H1 (cell line): ENCODE data around the gene TFAP2E. TPM values are rescaled to one million over a fixed set of nuclear protein-coding genes. Genes with fewer than 3 reads are reported as not detected.

ENCODE experiments used
- CTCF ChIA-PET: fragments of 300-600 bp; sonication (Branson Sonifier 250); formaldehyde crosslinking; loops from one replicate; lab custom pipeline; 2021; ENCODE audit not compliant: partially characterized antibody; lab: Charles Lee
- POLR2A ChIA-PET: fragments of 300-600 bp; sonication (Branson Sonifier 250); formaldehyde crosslinking; loops from one replicate; lab custom pipeline; 2021; ENCODE audit warnings: inconsistent platforms; ENCODE audit not compliant: partially characterized antibody; lab: Charles Lee
- DNase-seq, 2 experiments: peaks; one replicate each; pipeline versions ENCODE4 v3.0.0 to v3.0.0-alpha.2; 2010 to 2022; ENCODE audit warnings: low spot score in 2 of 2, low read depth in 1 of 2, mixed read lengths in 1 of 2
- FAIRE-seq: peaks from 2 replicates; lab custom pipeline; 2011; peaks lifted over from hg19 to GRCh38; lab: Jason Lieb, UNC
- H2AFZ ChIP-seq: 2 replicates; pipeline ENCODE4 v1.8.1; 2012; ENCODE audit warnings: low read length, inconsistent platforms
- H2AK5ac ChIP-seq: 2 replicates; pipeline ENCODE4 v1.6.1; 2013; ENCODE audit warnings: low read depth, low read length
- H2BK120ac ChIP-seq: replicated peaks from 2 replicates; pipeline ENCODE3; 2013; ENCODE audit warnings: low read depth, low read length, inconsistent platforms
- H2BK12ac ChIP-seq: 2 replicates; pipeline ENCODE4 v1.6.1; 2013; ENCODE audit warnings: low read depth, low read length
- H2BK15ac ChIP-seq: 2 replicates; pipeline ENCODE4 v1.6.1; 2013; ENCODE audit warnings: low read length
- H2BK20ac ChIP-seq: 2 replicates; pipeline ENCODE4 v1.6.1; 2013; ENCODE audit warnings: low read length
- H2BK5ac ChIP-seq: 2 replicates; pipeline ENCODE4 v1.6.1; 2013; ENCODE audit warnings: low read depth, low read length
- H3K14ac ChIP-seq: 2 replicates; pipeline ENCODE4 v1.6.1; 2013; ENCODE audit warnings: inconsistent platforms; ENCODE audit not compliant: insufficient read length
- H3K18ac ChIP-seq: 2 replicates; pipeline ENCODE4 v1.6.1; 2013; ENCODE audit warnings: low read length; ENCODE audit errors: extremely low read depth
- H3K23ac ChIP-seq: 2 replicates; pipeline ENCODE4 v1.6.1; 2013; ENCODE audit warnings: inconsistent platforms; ENCODE audit not compliant: insufficient read length
- H3K23me2 ChIP-seq: 2 replicates; pipeline ENCODE4 v1.6.1; 2013; ENCODE audit warnings: low read depth, low read length
- H3K27ac ChIP-seq: 2 replicates; pipeline ENCODE4 v1.6.1; 2011; ENCODE audit warnings: low read depth, low read length, inconsistent platforms
- H3K27me3 ChIP-seq, 4 experiments: replicated peaks in 1 of 4; 1 replicate in 1 of 4; 2 replicates in 3 of 4; pipeline versions ENCODE4 v1.6.1 to v1.8.1; 2011 to 2013; ENCODE audit warnings: low read length in 3 of 4, mild to moderate bottlenecking in 3 of 4, inconsistent platforms in 2 of 4, mixed read lengths in 2 of 4, moderate library complexity in 1 of 4; ENCODE audit not compliant: control insufficient read depth in 3 of 4, insufficient read depth in 3 of 4; ENCODE audit errors: extremely low read depth in 1 of 4
- H3K36me3 ChIP-seq, 4 experiments: 2 replicates each; pipeline versions ENCODE4 v1.6.1 to v1.8.1; 2011 to 2013; ENCODE audit warnings: mild to moderate bottlenecking in 4 of 4, low read length in 3 of 4, moderate library complexity in 2 of 4, control low read depth in 1 of 4, inconsistent platforms in 1 of 4; ENCODE audit not compliant: insufficient read depth in 4 of 4, control insufficient read depth in 2 of 4
- H3K4ac ChIP-seq: replicated peaks from 2 replicates; pipeline ENCODE3; 2013; ENCODE audit warnings: low read length, low read depth, mixed read lengths, inconsistent platforms; ENCODE audit not compliant: insufficient read length
- H3K4me1 ChIP-seq, 4 experiments: replicated peaks in 1 of 4; 1 replicate in 1 of 4; 2 replicates in 3 of 4; pipeline versions ENCODE4 v1.6.1 to v1.8.1; 2011 to 2013; ENCODE audit warnings: low read length in 3 of 4, inconsistent platforms in 2 of 4, mixed read lengths in 1 of 4; ENCODE audit not compliant: insufficient read depth in 4 of 4, control insufficient read depth in 3 of 4
- H3K4me2 ChIP-seq, 2 experiments: 2 replicates each; pipeline versions ENCODE4 v1.6.1 to v1.8.1; 2011 to 2013; ENCODE audit warnings: low read depth in 2 of 2, low read length in 2 of 2, control low read depth in 1 of 2, inconsistent platforms in 1 of 2, mild to moderate bottlenecking in 1 of 2; ENCODE audit not compliant: insufficient read depth in 1 of 2
- H3K4me3 ChIP-seq, 4 experiments: fragments of 200-600, 300-600 bp in 1 of 4; sonication (generic), shearing (Covaris generic), sonication (Bioruptor Twin) in 1 of 4; 2 replicates each; pipeline versions ENCODE4 v1.5.1 to v1.8.1; 2011 to 2016; ENCODE audit warnings: low read length in 4 of 4, low read depth in 3 of 4, control low read depth in 2 of 4, inconsistent platforms in 2 of 4, mild to moderate bottlenecking in 2 of 4, mixed read lengths in 1 of 4, moderate library complexity in 1 of 4; ENCODE audit not compliant: insufficient read depth in 2 of 4; ENCODE audit errors: extremely low read depth in 1 of 4
- H3K56ac ChIP-seq: replicated peaks from 2 replicates; pipeline ENCODE3; 2013; ENCODE audit warnings: low read depth, mild to moderate bottlenecking, mixed read lengths, low read length, inconsistent platforms; ENCODE audit not compliant: insufficient read length
- H3K79me1 ChIP-seq: 2 replicates; pipeline ENCODE4 v1.6.1; 2013; ENCODE audit warnings: low read depth, low read length, control low read depth
- H3K79me2 ChIP-seq, 2 experiments: 2 replicates each; pipeline versions ENCODE4 v1.6.1 to v1.8.1; 2012 to 2013; ENCODE audit warnings: low read length in 2 of 2, mild to moderate bottlenecking in 2 of 2, inconsistent platforms in 1 of 2; ENCODE audit not compliant: insufficient read depth in 2 of 2, control insufficient read depth in 1 of 2
- H3K9ac ChIP-seq, 4 experiments: replicated peaks in 1 of 4; 1 replicate in 1 of 4; 2 replicates in 3 of 4; pipeline versions ENCODE4 v1.6.1 to v1.8.1; 2011 to 2013; ENCODE audit warnings: low read depth in 3 of 4, low read length in 3 of 4, control low read depth in 2 of 4, mild to moderate bottlenecking in 2 of 4, moderate library complexity in 2 of 4, inconsistent platforms in 1 of 4; ENCODE audit errors: extremely low read depth in 1 of 4
- H3K9me3 ChIP-seq, 2 experiments: 2 replicates each; pipeline versions ENCODE4 v1.6.1 to v1.8.1; 2012 to 2013; ENCODE audit warnings: mild to moderate bottlenecking in 2 of 2, moderate library complexity in 2 of 2, control low read depth in 1 of 2, inconsistent platforms in 1 of 2, low read depth in 1 of 2, low read length in 1 of 2, mixed read lengths in 1 of 2; ENCODE audit not compliant: insufficient read depth in 2 of 2
- H4K20me1 ChIP-seq, 2 experiments: replicated peaks in 1 of 2; 2 replicates each; pipeline versions ENCODE3 to v1.8.1; 2011 to 2013; ENCODE audit warnings: inconsistent platforms in 2 of 2, low read length in 2 of 2, mild to moderate bottlenecking in 1 of 2; ENCODE audit not compliant: insufficient read depth in 2 of 2, control insufficient read depth in 1 of 2
- H4K5ac ChIP-seq: 2 replicates; pipeline ENCODE4 v1.6.1; 2013; ENCODE audit warnings: low read length, low read depth, mixed read lengths, inconsistent platforms; ENCODE audit not compliant: insufficient read length
- H4K8ac ChIP-seq: 2 replicates; pipeline ENCODE4 v1.8.0; 2013; ENCODE audit warnings: mild to moderate bottlenecking, moderate library complexity, low read length, inconsistent platforms; ENCODE audit not compliant: insufficient read depth; ENCODE audit errors: extremely low read depth
- H4K91ac ChIP-seq: replicated peaks from 2 replicates; pipeline ENCODE3; 2013; ENCODE audit warnings: low read length, mixed read lengths, inconsistent platforms; ENCODE audit not compliant: insufficient read length
- GTF2F1 ChIP-seq: IDR thresholded peaks from 2 replicates; pipeline ENCODE4 v1.6.1; 2012; ENCODE audit warnings: low read depth, low read length, improper control_type of control experiment, borderline replicate concordance
- YY1 ChIP-seq: IDR thresholded peaks from 2 replicates; pipeline ENCODE4 v1.6.1; 2011; ENCODE audit warnings: low read depth, mild to moderate bottlenecking, low read length
- WGBS, 2 experiments: shearing (Covaris generic) in 1 of 2; methylation state at CpG; one replicate each; pipeline versions ENCODE4 v1.1.6 to v1.1.7; 2013 to 2015; ENCODE audit warnings: low lambda C conversion rate in 2 of 2, mixed read lengths in 2 of 2, inconsistent platforms in 1 of 2, low coverage in 1 of 2, missing lambda C conversion rate in 1 of 2; ENCODE audit not compliant: insufficient replicate concordance in 2 of 2, insufficient coverage in 1 of 2, insufficient read length in 1 of 2; ENCODE audit errors: extremely low coverage in 1 of 2, missing lambda C conversion rate in 1 of 2; 5-methylcytosine and 5-hydroxymethylcytosine counted together
- polyA plus RNA-seq, 7 experiments: library from polyadenylated mRNA; depleted of rRNA in 3 of 7; stranded (reverse) in 5 of 7; unstranded in 2 of 7; fragments of >200 nt in 5 of 7; fragments of 200-250 nt in 2 of 7; gene quantifications; 1 replicate in 5 of 7; 2 replicates in 1 of 7; 4 replicates in 1 of 7; pipeline versions ENCODE4 v1.2.1 to v1.2.3, GENCODE V29; 2011 to 2013; ENCODE audit warnings: missing spikeins in 2 of 7, mixed read lengths in 2 of 7
- total RNA-seq: library from RNA; stranded (reverse); fragmentation: NEBNext Ultra II Directional; extraction: Animal tissue kit (Norgen Biotek cat#: 25700); gene quantifications from 2 replicates; pipeline ENCODE4 v1.2.1, GENCODE V29; 2021

The TFAP2E gene
- total and polyA plus RNA-seq, 2 of the 8 experiments (the other 6 are each of a cell fraction or from before 2014, with no cell fraction given), result 0.24 to 0.50 TPM

GRCh38 chr1:35533586-35533985, 39.5 kb upstream of the TFAP2E start:
- H2AFZ ChIP-seq, result no peak overlapping the region
- peaks cover 0 to 60% of the 10 kb centered on the region in 2 experiments; a peak in 3 of 4 replicates for H3K79me2 ChIP-seq
- DNase-seq (no peak), FAIRE-seq (no peak)
- H3K4me2 ChIP-seq, result no peak overlapping the region
- peaks cover 5% of the 10 kb centered on the region for H3K79me1 ChIP-seq
- H3K27ac ChIP-seq, result no peak overlapping the region
- H3K18ac ChIP-seq, result no peak overlapping the region
- no peak overlapping the region for H2BK12ac ChIP-seq
- no peak overlapping the region for H4K91ac ChIP-seq
- no peak overlapping the region for H3K9ac ChIP-seq
- H3K36me3 ChIP-seq, result peaks cover 4 to 11% (median 6%) of the 10 kb centered on the region in 4 experiments; a peak in 6 of 8 replicates
- H3K4me1 ChIP-seq, result peaks cover 0 to 6% (median 4%) of the 10 kb centered on the region in 4 experiments; a peak in 5 of 7 replicates
- H2BK120ac ChIP-seq, result no peak overlapping the region
- H3K4ac ChIP-seq, result no peak overlapping the region
- CTCF ChIA-PET, result interaction anchor here (1.0 to 1.8 kb wide), 4 partner anchors 10 to 82 kb away, joined by 3 to 10 read pairs (median 4); no protein-coding TSS in a partner anchor
- no peak overlapping the region for H3K4me3 ChIP-seq
- no peak overlapping the region for H3K14ac ChIP-seq
- no peaks in the 10 kb centered on the region for H3K23me2 ChIP-seq
- H4K5ac ChIP-seq, result no peak overlapping the region
- H2BK15ac ChIP-seq, result no peak overlapping the region
- no peaks in the 10 kb centered on the region for H3K27me3 ChIP-seq
- TF ChIP-seq GTF2F1 (no peak), YY1 (peak; percentile 64; the same call in 1 of the 2 replicates)
- TF ChIP-seq, all 59 proteins: peak for 1
- Histone ChIP-seq H3K23ac (no peak overlapping the region), H3K9me3 (peaks cover 0 to 3% of the 10 kb centered on the region in 2 experiments; a peak in 1 of 4 replicates), H4K8ac (no peak overlapping the region), H2BK20ac (no peak overlapping the region), H2AK5ac (no peak overlapping the region), H4K20me1 (no peaks in the 10 kb centered on the region), H3K56ac (no peak overlapping the region), H2BK5ac (no peak overlapping the region)
- POLR2A ChIA-PET, result interaction anchor here (0.7 to 1.2 kb wide), 3 partner anchors 9 to 17 kb away, joined by 3 read pairs; no protein-coding TSS in a partner anchor
- WGBS, 2 experiments, result 79% methylated on average over 1 of the region's 1 CpG; no CpG with 5 or more reads in 1 of the 2 experiments
